Measurements from ENCODE around the gene TBC1D14. TPM values are rescaled to one million over a fixed set of nuclear protein-coding genes. Genes with fewer than 3 reads are reported as not detected.

Gene TBC1D14
- total RNA-seq, 4 donors from 2014 or later = 39.0 to 48.4 (median 43.7) TPM

GRCh38 chr4:7006411-7006810 lies 96.8 kb downstream of the TBC1D14 start:
- TF ChIP-seq CTCF (IDR thresholded peaks at IDR 0.05; ENCODE audit: low read depth) = no peak

- no peak for TF ChIP-seq CTCF (IDR thresholded peaks at IDR 0.05; ENCODE audit: low read depth)
These were observed 97.7 kb downstream of the TBC1D14 start for GRCh38 chr4:7007142-7007907.

GRCh38 chr4:7007944-7008343 lies 98.3 kb downstream of the TBC1D14 start:
- TF ChIP-seq CTCF (IDR thresholded peaks at IDR 0.05; ENCODE audit: low read depth) = no peak

- TF ChIP-seq CTCF (IDR thresholded peaks at IDR 0.05; ENCODE audit: low read depth) = no peak
These were observed 99.9 kb downstream of the TBC1D14 start for GRCh38 chr4:7009564-7009963.

GRCh38 chr4:7013175-7013574 lies 103.5 kb downstream of the TBC1D14 start:
- TF ChIP-seq CTCF (IDR thresholded peaks at IDR 0.05; ENCODE audit: low read depth) = no peak

GRCh38 chr4:7014815-7015214 lies 105.2 kb downstream of the TBC1D14 start:
- TF ChIP-seq CTCF (IDR thresholded peaks at IDR 0.05; ENCODE audit: low read depth) = no peak

GRCh38 chr4:7015383-7016035 lies 105.9 kb downstream of the TBC1D14 start:
- TF ChIP-seq CTCF (IDR thresholded peaks at IDR 0.05; ENCODE audit: low read depth) = no peak

Measured in subcutaneous adipose tissue (tissue), 4 donors.